HepG2 (cell line): ENCODE results near the gene LBR. TPM values are rescaled to one million over a fixed set of nuclear protein-coding genes. Genes with fewer than 3 reads are reported as not detected.
A peak's percentile ranks its signal among the peaks of the same experiment; 100 is the strongest.

Source experiments
- ATAC-seq: fragments of 200-7000 bp; cut with Tn5 transposase; 3 replicates; pipeline ENCODE4 v1.9.1; 2020; ENCODE audit warnings: mild to moderate bottlenecking, moderate library complexity
- BruUV-seq: library from RNA; stranded (reverse); fragments of 400-500 nt; replicated peaks from 2 replicates; lab custom pipeline; 2021; lab: Mats Ljungman, UMichigan
- CTCF ChIA-PET: fragments of 300-600 bp; formaldehyde crosslinking; extraction: SDS; loops from one replicate; lab custom pipeline; 2021; ENCODE audit warnings: low total read pairs, inconsistent platforms, low intra/inter-chr PET ratio; lab: Yijun Ruan, JAX
- POLR2A ChIA-PET: fragments of 350-600 bp; sonication (Branson Sonifier 250); formaldehyde crosslinking; loops from one replicate; lab custom pipeline; 2020; ENCODE audit warnings: antibody characterized with exemption, inconsistent platforms; lab: Yijun Ruan, JAX
- DNase-seq: peaks from one replicate; pipeline ENCODE4 v3.0.0-alpha.2; 2015; ENCODE audit warnings: low spot score
- FAIRE-seq: peaks from 3 replicates; lab custom pipeline; 2011; peaks lifted over from hg19 to GRCh38; lab: Jason Lieb, UNC
- H2AFZ ChIP-seq: one replicate; pipeline ENCODE4 v1.6.1; 2011; ENCODE audit warnings: low read length, inconsistent platforms
- H3K27ac ChIP-seq: fragments of 300-600 bp; 3 replicates; pipeline ENCODE4 v1.8.0; 2011; ENCODE audit warnings: mixed run types, mild to moderate bottlenecking, mixed read lengths, low read length, inconsistent platforms; ENCODE audit not compliant: insufficient read depth; ENCODE audit errors: extremely low read length
- H3K27me3 ChIP-seq, 2 experiments: fragments of 200-600 bp in 1 of 2; 2 replicates in 1 of 2; 3 replicates in 1 of 2; pipeline versions ENCODE4 v1.6.0 to v1.8.0; 2011; ENCODE audit warnings: low read length in 2 of 2, mild to moderate bottlenecking in 2 of 2, moderate library complexity in 2 of 2, inconsistent platforms in 1 of 2; ENCODE audit not compliant: insufficient read depth in 2 of 2, control insufficient read depth in 1 of 2
- H3K36me3 ChIP-seq, 2 experiments: fragments of 200-600 bp in 1 of 2; replicated peaks in 1 of 2; 2 replicates in 1 of 2; 3 replicates in 1 of 2; pipeline versions ENCODE4 v1.5.1 to v1.8.0; 2011; ENCODE audit warnings: low read length in 2 of 2, inconsistent platforms in 1 of 2; ENCODE audit not compliant: insufficient read depth in 2 of 2, control insufficient read depth in 1 of 2
- H3K4me1 ChIP-seq: 2 replicates; pipeline ENCODE4 v1.5.1; 2012; ENCODE audit warnings: low read length, inconsistent platforms; ENCODE audit not compliant: insufficient read depth
- H3K4me2 ChIP-seq: 2 replicates; pipeline ENCODE4 v1.6.0; 2011; ENCODE audit warnings: low read depth, low read length, inconsistent platforms
- H3K4me3 ChIP-seq, 3 experiments: fragments of 200-600 bp in 1 of 3; sonication (generic), shearing (Covaris generic) in 1 of 3; replicated peaks in 1 of 3; 2 replicates each; pipeline ENCODE4 v1.5.1; 2011 to 2016; ENCODE audit warnings: low read length in 3 of 3, inconsistent platforms in 2 of 3, low read depth in 2 of 3, mild to moderate bottlenecking in 2 of 3, control low read depth in 1 of 3, mixed read lengths in 1 of 3; ENCODE audit not compliant: insufficient read depth in 1 of 3
- H3K79me2 ChIP-seq: one replicate; pipeline ENCODE4 v1.6.1; 2011; ENCODE audit warnings: low read length, inconsistent platforms; ENCODE audit not compliant: insufficient read depth
- H3K9ac ChIP-seq: 2 replicates; pipeline ENCODE4 v1.6.0; 2011; ENCODE audit warnings: mild to moderate bottlenecking, low read depth, low read length, inconsistent platforms; ENCODE audit not compliant: insufficient read depth
- H3K9me3 ChIP-seq: 2 replicates; pipeline ENCODE4 v1.5.1; 2012; ENCODE audit warnings: mild to moderate bottlenecking, low read length
- H4K20me1 ChIP-seq: 2 replicates; pipeline ENCODE4 v1.6.0; 2011; ENCODE audit warnings: inconsistent platforms, mild to moderate bottlenecking, low read length, moderate library complexity; ENCODE audit not compliant: insufficient read depth
- ARNT ChIP-seq: fragments of 450-650 bp; IDR thresholded peaks from 2 replicates; pipeline ENCODE4 v1.6.1; 2017
- KAT2B ChIP-seq: fragments of 150-350 bp; IDR thresholded peaks from 2 replicates; pipeline ENCODE4 v1.6.1; 2014; ENCODE audit warnings: low read depth, low read length, borderline replicate concordance
- KLF13 ChIP-seq: sonication (generic); formaldehyde crosslinking; IDR thresholded peaks from 2 replicates; pipeline ENCODE4 v1.4.0; 2020; ENCODE audit warnings: mild to moderate bottlenecking, missing genetic modification reagents
- ONECUT2 ChIP-seq: sonication (generic); formaldehyde crosslinking; IDR thresholded peaks from 2 replicates; pipeline ENCODE4 v1.4.0; 2020; ENCODE audit warnings: missing genetic modification reagents
- PRMT3 ChIP-seq: sonication (generic); formaldehyde crosslinking; IDR thresholded peaks from 2 replicates; pipeline ENCODE4 v1.8.1; 2022; ENCODE audit warnings: low read depth, mild to moderate bottlenecking, moderate library complexity, missing genetic modification reagents, borderline replicate concordance
- SAP130 ChIP-seq: IDR thresholded peaks from 2 replicates; pipeline ENCODE4 v1.6.1; 2016; ENCODE audit warnings: low read depth
- TBL1XR1 ChIP-seq: fragments of 150-350 bp; IDR thresholded peaks from 2 replicates; pipeline ENCODE4 v1.6.1; 2014; ENCODE audit warnings: borderline replicate concordance, low read length; ENCODE audit not compliant: partially characterized antibody
- TGIF2 ChIP-seq: IDR thresholded peaks from 2 replicates; pipeline ENCODE4 v1.6.1; 2016; ENCODE audit warnings: control low read depth, missing compliant biosample characterization
- ZBTB21 ChIP-seq: sonication (generic); formaldehyde crosslinking; IDR thresholded peaks from 2 replicates; pipeline ENCODE4 v1.4.0; 2020; ENCODE audit warnings: missing genetic modification reagents
- ZFP90 ChIP-seq: sonication (generic); formaldehyde crosslinking; IDR thresholded peaks from 2 replicates; pipeline ENCODE4 v1.8.0; 2022; ENCODE audit warnings: missing genetic modification reagents, mild to moderate bottlenecking, inconsistent platforms, borderline replicate concordance
- ZNF292 ChIP-seq: sonication (generic); formaldehyde crosslinking; IDR thresholded peaks from 2 replicates; pipeline ENCODE4 v1.8.1; 2022; ENCODE audit warnings: mild to moderate bottlenecking, low read depth, missing genetic modification reagents, borderline replicate concordance
- ZNF350 ChIP-seq: sonication (generic); formaldehyde crosslinking; IDR thresholded peaks from 2 replicates; pipeline ENCODE4 v1.4.0; 2020; ENCODE audit warnings: mild to moderate bottlenecking, low read depth, missing genetic modification reagents, borderline replicate concordance
- ZNF556 ChIP-seq: sonication (generic); formaldehyde crosslinking; IDR thresholded peaks from 2 replicates; pipeline ENCODE4 v1.4.0; 2020; ENCODE audit warnings: mild to moderate bottlenecking, missing genetic modification reagents, borderline replicate concordance
- ZNF605 ChIP-seq: sonication (generic); formaldehyde crosslinking; IDR thresholded peaks from 2 replicates; pipeline ENCODE4 v1.8.0; 2022; ENCODE audit warnings: mild to moderate bottlenecking, missing genetic modification reagents
- ZNF644 ChIP-seq: IDR thresholded peaks from 2 replicates; pipeline ENCODE4 v1.6.1; 2016; ENCODE audit warnings: low read depth
- ZNF652 ChIP-seq: IDR thresholded peaks from 2 replicates; pipeline ENCODE4 v1.6.1; 2016; ENCODE audit warnings: low read depth, borderline replicate concordance
- ZSCAN20 ChIP-seq: sonication (generic); formaldehyde crosslinking; IDR thresholded peaks from 2 replicates; pipeline ENCODE4 v1.4.0; 2020; ENCODE audit warnings: missing genetic modification reagents, mild to moderate bottlenecking, borderline replicate concordance
- ZSCAN30 ChIP-seq: sonication (generic); formaldehyde crosslinking; IDR thresholded peaks from 2 replicates; pipeline ENCODE4 v1.5.0; 2020; ENCODE audit warnings: mild to moderate bottlenecking, missing genetic modification reagents
- WGBS: methylation state at CpG from one replicate; pipeline ENCODE4 v1.1.6; 2017; ENCODE audit warnings: low lambda C conversion rate; 5-methylcytosine and 5-hydroxymethylcytosine counted together
- in situ Hi-C: cut with HindIII; loops from 2 replicates; pipeline ENCODE4 v1.10.0; 2017; ENCODE audit warnings: low pct_unique_long_range_greater_than_20kb; ENCODE audit not compliant: extremely low pct_ligation_motif_present
- intact Hi-C: fragments of 100-400 bp; cut with micrococcal nuclease; formaldehyde crosslinking; loops from one replicate; pipeline ENCODE4 v1.10.0; 2022; ENCODE audit not compliant: unreplicated experiment
- polyA plus RNA-seq, 8 experiments: library from polyadenylated mRNA; depleted of rRNA in 3 of 8; stranded (reverse) in 7 of 8; unstranded in 1 of 8; fragments of >200 nt; fragmentation: Illumina TruSeq in 4 of 8; extraction: Trizol in 4 of 8; gene quantifications; 2 replicates each; pipeline versions ENCODE4 v1.2.1 to v1.2.3, GENCODE V29; 2011 to 2016; ENCODE audit warnings: low read depth in 4 of 8, missing spikeins in 1 of 8, mixed read lengths in 1 of 8; ENCODE audit not compliant: insufficient read depth in 1 of 8
- total RNA-seq, 5 experiments: library from RNA; depleted of rRNA; stranded (reverse); fragments of >200 nt; fragmentation: Illumina TruSeq; extraction: Trizol; gene quantifications; 2 replicates each; pipeline ENCODE4 v1.2.3, GENCODE V29; 2016; ENCODE audit warnings: low read depth in 1 of 5
- TF ChIP-seq, protein P1 (sequence below): IDR thresholded peaks from 2 replicates; pipeline ENCODE4 v1.4.0; 2020; ENCODE audit warnings: mild to moderate bottlenecking, missing genetic modification reagents
- TF ChIP-seq, protein P2 (sequence below), 2 experiments: sonication (generic) in 1 of 2; formaldehyde crosslinking in 1 of 2; IDR thresholded peaks; 2 replicates each; pipeline versions ENCODE4 v1.4.0 to v1.6.1; 2018 to 2020; ENCODE audit warnings: missing genetic modification reagents in 2 of 2, borderline replicate concordance in 1 of 2, low read depth in 1 of 2, mild to moderate bottlenecking in 1 of 2, missing biosample characterization in 1 of 2

LBR gene
- total and polyA plus RNA-seq, 2 of the 13 experiments (the other 11 are each of a cell fraction or from before 2014, with no cell fraction given), result 38.9 to 76.7 TPM

DNA sequence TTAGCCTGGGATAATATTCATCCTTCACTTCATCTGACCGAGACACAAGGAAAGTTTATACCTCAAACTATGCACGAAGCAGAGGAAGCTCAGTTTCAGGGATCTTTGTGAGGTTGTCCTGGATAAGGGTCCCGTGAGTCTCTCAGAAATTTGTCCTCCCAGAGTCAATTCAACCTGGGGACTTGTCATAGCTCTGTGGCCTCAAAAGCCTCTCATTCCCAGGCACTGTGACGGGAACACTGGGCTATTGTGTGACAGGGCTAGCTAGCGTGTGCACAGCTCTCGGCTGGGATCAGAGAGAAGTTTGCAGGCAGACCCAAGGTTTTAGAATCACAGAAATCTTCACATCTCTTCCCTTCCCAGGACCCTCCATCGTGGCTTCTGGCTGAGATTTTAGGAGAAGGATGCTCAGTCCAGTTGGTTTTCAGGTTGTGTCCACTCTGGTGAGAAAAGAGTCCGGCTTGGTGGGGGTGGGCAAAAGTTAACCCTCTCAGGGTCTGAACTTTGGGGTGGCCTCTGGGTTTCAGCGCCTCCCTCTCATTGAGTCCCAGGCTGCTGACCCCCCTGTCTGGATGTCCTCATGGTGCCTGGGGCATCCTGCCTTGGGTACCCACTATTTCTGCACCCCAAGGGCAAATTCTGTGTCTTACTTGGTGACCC lies 20.4 kb upstream of the LBR start:
- peak; percentile 75 for ATAC-seq
- H3K4me1 ChIP-seq, result peaks cover 95% of the 10 kb centered on the region
- no peak overlapping the region for H3K9ac ChIP-seq
- H3K9me3 ChIP-seq, result no peaks in the 10 kb centered on the region
- FAIRE-seq, result peak; percentile 37
- CTCF ChIA-PET, result no interaction called here
- H3K36me3 ChIP-seq, result no peaks in the 10 kb centered on the region
- no peaks in the 10 kb centered on the region for H4K20me1 ChIP-seq
- intact Hi-C loops (no loop called here), in situ Hi-C loops (no loop called here)
- H3K4me2 ChIP-seq, result peak overlapping the region; percentile 67
- BruUV-seq, result no TSS peak
- no peak overlapping the region for H2AFZ ChIP-seq
- no peaks in the 10 kb centered on the region for H3K79me2 ChIP-seq
- TF ChIP-seq ZNF350 (CRISPR knock-in tag) (0 out of 2 replicates have a peak, but pooled peaks have one; percentile 12), TBL1XR1 (no peak), ZFP90 (CRISPR knock-in tag) (no peak), ZNF556 (CRISPR knock-in tag) (no peak), KAT2B (no peak), ONECUT2 (CRISPR knock-in tag) (no peak), ZNF292 (CRISPR knock-in tag) (peak; percentile 59; the same call in 1 of the 2 replicates), TGIF2 (CRISPR knock-in tag) (0 out of 2 replicates have a peak, but pooled peaks have one; percentile 44), PRMT3 (no peak), ARNT (no peak), ZSCAN30 (CRISPR knock-in tag) (no peak), SAP130 (CRISPR knock-in tag) (peak; percentile 51), ZBTB21 (no peak), ZNF605 (no peak), ZNF644 (CRISPR knock-in tag) (no peak), KLF13 (CRISPR knock-in tag) (no peak), ZNF652 (CRISPR knock-in tag) (peak; percentile 61; the same call in 1 of the 2 replicates), ZSCAN20 (CRISPR knock-in tag) (no peak)
- TF ChIP-seq, protein P1, sequence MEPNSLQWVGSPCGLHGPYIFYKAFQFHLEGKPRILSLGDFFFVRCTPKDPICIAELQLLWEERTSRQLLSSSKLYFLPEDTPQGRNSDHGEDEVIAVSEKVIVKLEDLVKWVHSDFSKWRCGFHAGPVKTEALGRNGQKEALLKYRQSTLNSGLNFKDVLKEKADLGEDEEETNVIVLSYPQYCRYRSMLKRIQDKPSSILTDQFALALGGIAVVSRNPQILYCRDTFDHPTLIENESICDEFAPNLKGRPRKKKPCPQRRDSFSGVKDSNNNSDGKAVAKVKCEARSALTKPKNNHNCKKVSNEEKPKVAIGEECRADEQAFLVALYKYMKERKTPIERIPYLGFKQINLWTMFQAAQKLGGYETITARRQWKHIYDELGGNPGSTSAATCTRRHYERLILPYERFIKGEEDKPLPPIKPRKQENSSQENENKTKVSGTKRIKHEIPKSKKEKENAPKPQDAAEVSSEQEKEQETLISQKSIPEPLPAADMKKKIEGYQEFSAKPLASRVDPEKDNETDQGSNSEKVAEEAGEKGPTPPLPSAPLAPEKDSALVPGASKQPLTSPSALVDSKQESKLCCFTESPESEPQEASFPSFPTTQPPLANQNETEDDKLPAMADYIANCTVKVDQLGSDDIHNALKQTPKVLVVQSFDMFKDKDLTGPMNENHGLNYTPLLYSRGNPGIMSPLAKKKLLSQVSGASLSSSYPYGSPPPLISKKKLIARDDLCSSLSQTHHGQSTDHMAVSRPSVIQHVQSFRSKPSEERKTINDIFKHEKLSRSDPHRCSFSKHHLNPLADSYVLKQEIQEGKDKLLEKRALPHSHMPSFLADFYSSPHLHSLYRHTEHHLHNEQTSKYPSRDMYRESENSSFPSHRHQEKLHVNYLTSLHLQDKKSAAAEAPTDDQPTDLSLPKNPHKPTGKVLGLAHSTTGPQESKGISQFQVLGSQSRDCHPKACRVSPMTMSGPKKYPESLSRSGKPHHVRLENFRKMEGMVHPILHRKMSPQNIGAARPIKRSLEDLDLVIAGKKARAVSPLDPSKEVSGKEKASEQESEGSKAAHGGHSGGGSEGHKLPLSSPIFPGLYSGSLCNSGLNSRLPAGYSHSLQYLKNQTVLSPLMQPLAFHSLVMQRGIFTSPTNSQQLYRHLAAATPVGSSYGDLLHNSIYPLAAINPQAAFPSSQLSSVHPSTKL (CRISPR knock-in tag), result 0 out of 2 replicates have a peak, but pooled peaks have one; percentile 21
- TF ChIP-seq, protein P2, sequence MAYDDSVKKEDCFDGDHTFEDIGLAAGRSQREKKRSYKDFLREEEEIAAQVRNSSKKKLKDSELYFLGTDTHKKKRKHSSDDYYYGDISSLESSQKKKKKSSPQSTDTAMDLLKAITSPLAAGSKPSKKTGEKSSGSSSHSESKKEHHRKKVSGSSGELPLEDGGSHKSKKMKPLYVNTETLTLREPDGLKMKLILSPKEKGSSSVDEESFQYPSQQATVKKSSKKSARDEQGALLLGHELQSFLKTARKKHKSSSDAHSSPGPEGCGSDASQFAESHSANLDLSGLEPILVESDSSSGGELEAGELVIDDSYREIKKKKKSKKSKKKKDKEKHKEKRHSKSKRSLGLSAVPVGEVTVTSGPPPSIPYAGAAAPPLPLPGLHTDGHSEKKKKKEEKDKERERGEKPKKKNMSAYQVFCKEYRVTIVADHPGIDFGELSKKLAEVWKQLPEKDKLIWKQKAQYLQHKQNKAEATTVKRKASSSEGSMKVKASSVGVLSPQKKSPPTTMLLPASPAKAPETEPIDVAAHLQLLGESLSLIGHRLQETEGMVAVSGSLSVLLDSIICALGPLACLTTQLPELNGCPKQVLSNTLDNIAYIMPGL (CRISPR knock-in tag; IDR thresholded peaks at IDR 0.05; ENCODE audit: borderline replicate concordance in 1 of 2, low read depth in 1 of 2), result no peak
- no peaks in the 10 kb centered on the region; a peak in 1 of 5 replicates for H3K27me3 ChIP-seq
- 12% methylated on average over 6 of the region's 9 CpGs for WGBS
- peak; percentile 76 for DNase-seq
- POLR2A ChIA-PET, result interaction anchor here (0.6 kb wide), 1 partner anchor 46 kb away, joined by 3 read pairs; no protein-coding TSS in a partner anchor
- peak overlapping the region in 1 of 3 experiments; percentile 31; a peak in 1 of 6 replicates for H3K4me3 ChIP-seq
- no peak overlapping the region for H3K27ac ChIP-seq
